Progenitor cell of endocrine pancreas (in vitro differentiated cells): Measurements from ENCODE around the gene TIE1. TPM values are rescaled to one million over a fixed set of nuclear protein-coding genes. Genes with fewer than 3 reads are reported as not detected.

Experiments used
- DNase-seq: peaks from one replicate; pipeline ENCODE4 v3.0.0; 2021; ENCODE audit warnings: low spot score; ENCODE audit not compliant: unreplicated experiment
- H3K27ac Mint-ChIP-seq: 2 replicates; pipeline ENCODE4 v1.8.0; 2021; ENCODE audit warnings: mild to moderate bottlenecking, moderate library complexity, mixed read lengths
- H3K27me3 Mint-ChIP-seq: 2 replicates; pipeline ENCODE4 v1.8.0; 2021; ENCODE audit warnings: mixed read lengths
- H3K36me3 Mint-ChIP-seq: 2 replicates; pipeline ENCODE4 v1.8.0; 2022; ENCODE audit warnings: mixed read lengths; ENCODE audit not compliant: insufficient read depth
- H3K4me1 Mint-ChIP-seq: 2 replicates; pipeline ENCODE4 v1.8.0; 2021; ENCODE audit warnings: low read depth, mixed read lengths
- H3K4me3 Mint-ChIP-seq: 2 replicates; pipeline ENCODE4 v1.8.0; 2021; ENCODE audit warnings: low read depth, mild to moderate bottlenecking, moderate library complexity, mixed read lengths
- H3K9me3 Mint-ChIP-seq: 2 replicates; pipeline ENCODE4 v1.8.0; 2021; ENCODE audit warnings: low read depth, mixed read lengths
- CTCF ChIP-seq: fragments of 200-600 bp; sonication (generic); IDR thresholded peaks from one replicate; pipeline ENCODE4 v1.5.0; 2021; ENCODE audit warnings: antibody characterized with exemption, mild to moderate bottlenecking; ENCODE audit not compliant: unreplicated experiment
- long read RNA-seq: library from polyadenylated mRNA; unstranded; transcript quantifications from one replicate; pipeline ENCODE4 v2.0.0, GENCODE V29; 2020
- total RNA-seq: library from RNA; stranded (reverse); gene quantifications from 2 replicates; pipeline ENCODE4 v1.2.1, GENCODE V29; 2021

Gene TIE1
- total RNA-seq, result 0.53 and 1.2 TPM in 2 replicates
- long read RNA-seq, result 0 reads

- H3K36me3 Mint-ChIP-seq, result no peaks in the 10 kb centered on the region
- no peak for DNase-seq
- H3K4me1 Mint-ChIP-seq, result peaks cover 30% of the 10 kb centered on the region
- no peak for TF ChIP-seq CTCF
- no peak within 1 kb of the TSS for H3K4me3 Mint-ChIP-seq
- H3K27ac Mint-ChIP-seq, result no peak within 1 kb of the TSS
- peaks cover 3% of the 10 kb centered on the region for H3K9me3 Mint-ChIP-seq
- peaks cover 7% of the 10 kb centered on the region for H3K27me3 Mint-ChIP-seq
Observed at GRCh38 chr1:43300378-43301094, at the start of gene TIE1. Gene TIE1 (plus strand): TSS chr1:43300982. CDS start chr1:43301072, 90 bp downstream.

- DNase-seq, result no peak
- H3K27ac Mint-ChIP-seq, result no peak overlapping the region
- H3K36me3 Mint-ChIP-seq, result peaks cover 3% of the 10 kb centered on the region
- peaks cover 23% of the 10 kb centered on the region for H3K9me3 Mint-ChIP-seq
- peaks cover 7% of the 10 kb centered on the region for H3K27me3 Mint-ChIP-seq
- no peak for TF ChIP-seq CTCF
- no peak overlapping the region for H3K4me3 Mint-ChIP-seq
- H3K4me1 Mint-ChIP-seq, result no peaks in the 10 kb centered on the region
Observed at GRCh38 chr1:43251024-43251423, 49.8 kb upstream of the TIE1 start.

GRCh38 chr1:43252225-43252624, 48.6 kb upstream of the TIE1 start:
- H3K4me3 Mint-ChIP-seq, result no peak overlapping the region
- TF ChIP-seq CTCF, result no peak
- peaks cover 7% of the 10 kb centered on the region for H3K27me3 Mint-ChIP-seq
- no peak for DNase-seq
- peaks cover 13% of the 10 kb centered on the region for H3K9me3 Mint-ChIP-seq
- no peaks in the 10 kb centered on the region for H3K36me3 Mint-ChIP-seq
- H3K4me1 Mint-ChIP-seq, result no peaks in the 10 kb centered on the region
- H3K27ac Mint-ChIP-seq, result no peak overlapping the region

- Mint-ChIP-seq H3K36me3 (peaks cover 3% of the 10 kb centered on the region), H3K27me3 (peaks cover 7% of the 10 kb centered on the region), H3K27ac (no peak overlapping the region), H3K9me3 (peaks cover 12% of the 10 kb centered on the region), H3K4me1 (no peaks in the 10 kb centered on the region), H3K4me3 (no peak overlapping the region)
- TF ChIP-seq CTCF, result no peak
- DNase-seq, result no peak
Observed at GRCh38 chr1:43253173-43253572, 47.6 kb upstream of the TIE1 start.

GRCh38 chr1:43253876-43254275, 46.9 kb upstream of the TIE1 start:
- peaks cover 7% of the 10 kb centered on the region for H3K36me3 Mint-ChIP-seq
- TF ChIP-seq CTCF, result no peak
- no peak overlapping the region for H3K4me3 Mint-ChIP-seq
- H3K9me3 Mint-ChIP-seq, result peaks cover 17% of the 10 kb centered on the region
- peaks cover 7% of the 10 kb centered on the region for H3K27me3 Mint-ChIP-seq
- H3K27ac Mint-ChIP-seq, result no peak overlapping the region
- no peak for DNase-seq
- no peaks in the 10 kb centered on the region for H3K4me1 Mint-ChIP-seq
